Fibroblast of pulmonary artery (primary cell): ENCODE data around the gene ARHGEF38.

ENCODE experiments used
- DNase-seq: peaks from one replicate; pipeline ENCODE4 v3.0.0-alpha.2; 2010; ENCODE audit warnings: low read depth
- H3K4me3 ChIP-seq: replicated peaks from 2 replicates; pipeline ENCODE4 v1.5.1; 2011; ENCODE audit warnings: low read depth, mild to moderate bottlenecking, control low read depth, low read length, moderate library complexity
- TF ChIP-seq, protein P1 (sequence below): IDR thresholded peaks from 2 replicates; pipeline ENCODE4 v1.5.1; 2011; ENCODE audit warnings: mild to moderate bottlenecking, control low read depth, low read length, inconsistent platforms; ENCODE audit errors: missing control alignments

The ARHGEF38 gene

DNA sequence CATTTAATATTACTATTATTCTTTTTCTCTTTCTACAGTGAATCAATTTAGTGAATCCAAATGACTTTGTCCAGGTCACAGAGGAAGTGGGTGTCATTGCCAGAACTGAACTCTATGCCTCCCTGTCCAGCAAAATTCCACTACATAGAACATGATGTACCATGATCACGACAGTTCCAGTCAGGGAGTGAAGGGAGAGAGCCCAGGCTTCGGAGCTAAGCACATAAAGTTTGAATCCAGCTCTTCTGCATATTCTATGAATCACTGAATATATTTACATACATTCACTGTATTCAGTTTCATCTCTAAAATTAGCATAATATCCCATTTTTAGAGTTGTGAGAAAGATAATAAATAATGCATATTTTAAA, 17.4 kb downstream of the ARHGEF38 start:
- DNase-seq = no peak
- H3K4me3 ChIP-seq = no peak overlapping the region
- TF ChIP-seq, protein P1, sequence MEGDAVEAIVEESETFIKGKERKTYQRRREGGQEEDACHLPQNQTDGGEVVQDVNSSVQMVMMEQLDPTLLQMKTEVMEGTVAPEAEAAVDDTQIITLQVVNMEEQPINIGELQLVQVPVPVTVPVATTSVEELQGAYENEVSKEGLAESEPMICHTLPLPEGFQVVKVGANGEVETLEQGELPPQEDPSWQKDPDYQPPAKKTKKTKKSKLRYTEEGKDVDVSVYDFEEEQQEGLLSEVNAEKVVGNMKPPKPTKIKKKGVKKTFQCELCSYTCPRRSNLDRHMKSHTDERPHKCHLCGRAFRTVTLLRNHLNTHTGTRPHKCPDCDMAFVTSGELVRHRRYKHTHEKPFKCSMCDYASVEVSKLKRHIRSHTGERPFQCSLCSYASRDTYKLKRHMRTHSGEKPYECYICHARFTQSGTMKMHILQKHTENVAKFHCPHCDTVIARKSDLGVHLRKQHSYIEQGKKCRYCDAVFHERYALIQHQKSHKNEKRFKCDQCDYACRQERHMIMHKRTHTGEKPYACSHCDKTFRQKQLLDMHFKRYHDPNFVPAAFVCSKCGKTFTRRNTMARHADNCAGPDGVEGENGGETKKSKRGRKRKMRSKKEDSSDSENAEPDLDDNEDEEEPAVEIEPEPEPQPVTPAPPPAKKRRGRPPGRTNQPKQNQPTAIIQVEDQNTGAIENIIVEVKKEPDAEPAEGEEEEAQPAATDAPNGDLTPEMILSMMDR = no peak

DNA sequence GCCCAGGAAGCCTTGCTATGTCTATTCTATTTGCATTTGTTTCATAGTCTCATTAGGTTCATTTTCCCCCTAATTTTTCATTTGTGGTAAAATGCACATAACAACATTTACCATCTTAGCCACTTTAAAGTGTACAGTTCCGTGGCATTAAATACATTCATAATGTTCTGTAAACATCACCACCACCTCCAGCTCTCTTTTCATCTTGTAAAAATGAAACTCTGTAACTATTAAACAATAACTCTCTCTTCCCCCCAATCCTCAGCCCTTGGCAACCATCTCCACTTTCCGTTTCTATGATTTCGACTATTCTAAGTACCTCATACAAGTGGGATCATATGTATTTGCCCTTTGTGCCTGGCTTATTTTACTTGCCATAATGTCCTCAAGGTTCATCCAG, 19.9 kb downstream of the ARHGEF38 start:
- no peak overlapping the region for H3K4me3 ChIP-seq
- no peak for DNase-seq
- TF ChIP-seq, protein P1 = no peak

DNA sequence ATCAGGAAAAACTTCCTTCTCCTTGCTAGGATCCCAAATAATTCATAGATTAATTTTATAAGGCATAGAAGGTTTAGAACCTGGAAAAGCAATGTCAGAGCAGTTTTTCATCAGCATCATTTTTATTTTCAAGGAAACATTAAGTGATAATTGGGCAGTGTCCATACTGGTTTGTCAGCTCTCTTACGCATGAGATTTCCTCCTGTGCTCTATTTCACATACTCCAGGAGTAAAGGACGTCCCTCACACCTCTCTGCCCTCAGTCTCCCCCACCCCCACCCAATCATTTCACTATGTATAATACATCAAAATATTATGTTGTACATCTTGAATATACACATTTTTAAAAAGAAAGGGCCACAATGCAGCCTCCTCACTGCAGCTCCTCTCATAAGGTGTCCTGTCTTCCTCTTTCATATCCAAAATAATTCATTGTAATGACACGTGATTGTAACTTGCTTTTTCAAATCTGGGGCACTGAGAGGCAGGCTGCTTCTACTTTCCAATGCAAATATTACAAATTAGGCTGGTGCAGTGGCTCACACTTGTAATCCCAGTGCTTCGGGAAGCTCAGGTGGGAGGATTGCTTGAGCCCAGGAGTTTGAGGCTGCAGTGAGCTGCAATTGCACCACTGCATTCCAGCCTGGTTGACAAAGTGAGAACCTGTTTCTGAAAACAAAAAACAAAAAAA, 34.4 kb downstream of the ARHGEF38 start:
- H3K4me3 ChIP-seq = no peak overlapping the region
- DNase-seq = no peak
- TF ChIP-seq, protein P1 = no peak

DNA sequence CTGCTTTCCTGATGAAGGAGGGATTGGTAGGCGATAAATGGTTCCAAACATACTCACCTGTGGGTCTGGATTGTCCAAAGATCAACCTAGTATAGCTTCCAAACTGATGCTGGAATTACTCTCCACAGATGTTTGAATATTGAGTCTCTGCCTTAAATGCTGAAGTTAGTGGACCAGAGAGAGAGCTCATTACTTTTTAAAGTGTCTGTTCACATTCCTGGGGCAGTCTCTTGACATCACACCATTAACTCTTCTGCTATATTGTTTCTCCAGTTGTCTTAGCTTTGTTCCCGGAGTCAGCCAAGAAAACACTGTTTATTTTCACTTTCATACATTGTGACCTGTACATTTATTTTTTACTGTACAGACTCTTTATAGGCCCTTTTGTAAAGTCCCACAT, 35.4 kb downstream of the ARHGEF38 start:
- no peak for DNase-seq
- no peak overlapping the region for H3K4me3 ChIP-seq
- TF ChIP-seq, protein P1 = no peak

DNA sequence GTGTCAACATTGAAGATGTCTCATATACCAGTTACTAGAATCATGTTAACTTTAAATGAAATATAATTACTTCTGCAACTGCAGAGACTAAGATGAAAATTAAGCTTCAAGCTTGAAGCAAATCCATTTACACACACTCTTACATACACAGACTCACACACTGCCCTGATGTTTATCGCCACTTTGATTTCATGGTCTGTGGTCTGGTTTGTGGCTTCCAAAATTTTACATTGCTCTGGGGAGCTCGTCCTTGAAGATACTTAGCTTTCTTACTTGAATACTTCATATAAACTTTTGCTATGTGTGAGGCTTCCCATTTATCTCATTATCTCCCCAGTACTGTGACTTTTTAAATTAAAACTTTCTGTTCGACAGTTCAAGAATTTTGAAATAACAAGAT, 35.8 kb downstream of the ARHGEF38 start:
- no peak for DNase-seq
- no peak overlapping the region for H3K4me3 ChIP-seq
- TF ChIP-seq, protein P1 = no peak

DNA sequence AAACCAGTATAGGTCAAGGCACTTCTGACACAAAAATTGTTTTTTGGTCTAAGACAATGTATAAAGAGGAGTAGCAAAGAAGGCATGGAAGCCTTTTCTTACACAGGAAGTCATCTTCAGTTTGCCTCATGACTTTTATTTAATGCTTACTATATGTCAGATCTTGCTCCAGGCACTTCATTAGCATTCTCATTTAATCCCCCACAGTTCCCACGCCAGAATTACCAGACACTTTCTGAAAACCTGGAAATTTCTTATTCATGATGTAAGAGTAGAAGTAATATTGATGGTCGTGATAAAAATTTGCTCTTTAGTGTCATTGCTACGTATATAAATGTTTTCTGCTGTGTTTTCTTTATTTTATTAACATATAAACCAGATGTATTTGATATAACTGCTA, 39.2 kb downstream of the ARHGEF38 start:
- DNase-seq = no peak
- TF ChIP-seq, protein P1 = no peak
- H3K4me3 ChIP-seq = no peak overlapping the region
